ENCODE data around the gene SMAD6.

SMAD6 gene

DNA sequence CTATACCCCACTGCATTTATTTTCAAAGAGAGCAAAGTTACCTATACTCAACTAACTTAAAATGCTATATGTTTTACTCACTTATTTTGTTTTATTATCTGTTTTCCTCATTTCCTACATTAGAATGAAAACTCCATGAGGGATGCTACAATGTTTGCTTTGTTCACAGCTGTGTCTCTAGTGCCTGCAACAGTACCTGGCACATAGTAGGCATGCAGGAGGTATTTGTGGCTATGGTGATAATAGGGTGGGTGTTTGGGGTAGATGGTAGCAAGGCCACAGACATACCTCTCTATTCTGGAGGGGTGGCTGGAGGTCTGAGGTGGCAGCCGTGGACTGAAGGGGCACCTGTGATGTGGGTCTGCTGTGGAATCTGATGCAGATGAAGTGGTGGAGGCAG is 24.7 kb upstream of the SMAD6 start:
- TF ChIP-seq, protein P1, sequence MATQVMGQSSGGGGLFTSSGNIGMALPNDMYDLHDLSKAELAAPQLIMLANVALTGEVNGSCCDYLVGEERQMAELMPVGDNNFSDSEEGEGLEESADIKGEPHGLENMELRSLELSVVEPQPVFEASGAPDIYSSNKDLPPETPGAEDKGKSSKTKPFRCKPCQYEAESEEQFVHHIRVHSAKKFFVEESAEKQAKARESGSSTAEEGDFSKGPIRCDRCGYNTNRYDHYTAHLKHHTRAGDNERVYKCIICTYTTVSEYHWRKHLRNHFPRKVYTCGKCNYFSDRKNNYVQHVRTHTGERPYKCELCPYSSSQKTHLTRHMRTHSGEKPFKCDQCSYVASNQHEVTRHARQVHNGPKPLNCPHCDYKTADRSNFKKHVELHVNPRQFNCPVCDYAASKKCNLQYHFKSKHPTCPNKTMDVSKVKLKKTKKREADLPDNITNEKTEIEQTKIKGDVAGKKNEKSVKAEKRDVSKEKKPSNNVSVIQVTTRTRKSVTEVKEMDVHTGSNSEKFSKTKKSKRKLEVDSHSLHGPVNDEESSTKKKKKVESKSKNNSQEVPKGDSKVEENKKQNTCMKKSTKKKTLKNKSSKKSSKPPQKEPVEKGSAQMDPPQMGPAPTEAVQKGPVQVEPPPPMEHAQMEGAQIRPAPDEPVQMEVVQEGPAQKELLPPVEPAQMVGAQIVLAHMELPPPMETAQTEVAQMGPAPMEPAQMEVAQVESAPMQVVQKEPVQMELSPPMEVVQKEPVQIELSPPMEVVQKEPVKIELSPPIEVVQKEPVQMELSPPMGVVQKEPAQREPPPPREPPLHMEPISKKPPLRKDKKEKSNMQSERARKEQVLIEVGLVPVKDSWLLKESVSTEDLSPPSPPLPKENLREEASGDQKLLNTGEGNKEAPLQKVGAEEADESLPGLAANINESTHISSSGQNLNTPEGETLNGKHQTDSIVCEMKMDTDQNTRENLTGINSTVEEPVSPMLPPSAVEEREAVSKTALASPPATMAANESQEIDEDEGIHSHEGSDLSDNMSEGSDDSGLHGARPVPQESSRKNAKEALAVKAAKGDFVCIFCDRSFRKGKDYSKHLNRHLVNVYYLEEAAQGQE (IDR thresholded peaks at IDR 0.05; ENCODE audit: insufficient read depth in 1 of 2, low read depth in 2 of 2, low read length in 2 of 2): no peak
- TF ChIP-seq FOXP2 (optimal IDR thresholded peaks at IDR 0.05; ENCODE audit: borderline replicate concordance, extremely low read depth, extremely low read length, insufficient read depth): no peak

DNA sequence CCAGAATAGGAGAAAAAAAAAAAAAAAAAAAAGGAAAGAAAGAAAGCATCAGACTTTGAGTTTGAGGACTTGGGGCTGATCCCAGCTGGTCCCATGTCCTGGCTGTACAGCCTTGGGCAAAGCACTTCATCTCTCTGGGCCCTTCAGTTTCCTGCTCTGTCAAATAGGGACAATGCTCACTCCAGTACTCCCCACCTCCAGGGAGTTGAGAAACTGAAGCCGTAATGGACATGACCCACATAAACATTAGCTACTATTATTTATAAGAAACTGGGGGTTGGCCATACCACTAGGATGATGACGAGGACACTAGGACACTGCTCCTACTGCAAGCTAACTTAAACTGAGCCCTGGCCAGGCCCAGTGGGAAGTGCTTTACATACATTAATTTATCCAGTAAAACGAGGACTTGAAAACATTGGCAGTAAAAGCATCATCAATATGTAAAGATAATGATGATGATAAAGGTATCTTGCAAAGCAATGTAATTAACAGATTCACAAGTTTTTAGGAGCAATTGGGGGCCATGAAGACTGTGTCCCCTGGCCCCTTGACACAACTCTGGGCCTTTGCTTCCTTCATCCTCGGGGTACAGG is 22.9 kb upstream of the SMAD6 start:
- TF ChIP-seq POLR2AphosphoS5 (IDR thresholded peaks at IDR 0.05; ENCODE audit: low read depth, low read length): no peak
- TF ChIP-seq, protein P1 (IDR thresholded peaks at IDR 0.05; ENCODE audit: insufficient read depth in 1 of 2, low read depth in 2 of 2, low read length in 2 of 2): no peak
- no peak for TF ChIP-seq FOXP2 (optimal IDR thresholded peaks at IDR 0.05; ENCODE audit: borderline replicate concordance, extremely low read depth, extremely low read length, insufficient read depth)
- TF ChIP-seq SIN3A (IDR thresholded peaks at IDR 0.05; ENCODE audit: borderline replicate concordance, insufficient read depth, low read length): no peak
- TF ChIP-seq TAF1 (IDR thresholded peaks at IDR 0.05; ENCODE audit: borderline replicate concordance, insufficient read depth, low read length): no peak

DNA sequence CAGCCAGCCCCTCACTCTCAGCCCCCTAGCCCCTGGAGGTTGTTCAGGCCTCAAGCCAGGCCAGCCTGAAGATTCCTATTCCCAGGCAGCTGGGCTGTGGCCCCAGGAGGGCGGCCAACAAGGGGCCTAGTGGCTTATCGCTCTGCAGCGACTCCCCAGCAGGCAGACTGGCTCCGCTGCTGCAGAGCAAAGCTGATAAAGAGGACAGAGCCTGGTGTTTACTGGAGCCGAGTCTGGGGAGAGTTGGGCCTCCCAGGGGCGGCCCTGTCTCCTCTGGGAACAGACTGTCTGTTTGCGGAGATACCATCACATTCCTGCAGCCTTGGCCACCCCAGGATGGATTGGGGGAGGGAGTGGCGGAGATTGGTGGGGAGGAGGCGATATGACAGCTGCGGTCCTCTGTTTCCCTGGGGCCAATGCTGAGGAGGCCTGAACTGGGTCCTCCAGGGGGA is 22.4 kb upstream of the SMAD6 start:
- TF ChIP-seq POLR2AphosphoS5 (IDR thresholded peaks at IDR 0.05; ENCODE audit: low read depth, low read length) (no peak), FOXP2 (optimal IDR thresholded peaks at IDR 0.05; ENCODE audit: borderline replicate concordance, extremely low read depth, extremely low read length, insufficient read depth) (no peak), SIN3A (IDR thresholded peaks at IDR 0.05; ENCODE audit: borderline replicate concordance, insufficient read depth, low read length) (no peak), TAF1 (IDR thresholded peaks at IDR 0.05; ENCODE audit: borderline replicate concordance, insufficient read depth, low read length) (no peak)
- TF ChIP-seq, protein P1 (IDR thresholded peaks at IDR 0.05; ENCODE audit: insufficient read depth in 1 of 2, low read depth in 2 of 2, low read length in 2 of 2): no peak

DNA sequence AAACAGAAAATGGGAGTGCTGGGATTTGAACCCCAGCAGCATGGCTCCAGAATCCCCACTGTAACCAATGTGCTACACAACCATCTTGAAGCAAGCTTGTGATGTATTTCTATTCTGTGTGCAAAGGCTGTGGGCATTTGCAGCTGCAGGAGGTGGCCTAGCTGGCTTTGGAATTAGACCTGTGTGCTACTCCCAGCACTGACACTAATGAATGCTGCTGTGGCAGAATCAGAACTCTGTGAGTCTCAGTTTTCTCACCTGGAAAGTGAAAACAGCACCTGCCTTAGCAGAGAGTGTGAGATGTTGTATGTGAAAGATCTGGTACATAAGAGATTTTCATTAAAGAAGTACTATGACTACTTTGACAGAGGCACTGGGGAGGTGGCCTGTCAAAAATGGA is 21.5 kb upstream of the SMAD6 start:
- TF ChIP-seq, protein P1 (IDR thresholded peaks at IDR 0.05; ENCODE audit: insufficient read depth in 1 of 2, low read depth in 2 of 2, low read length in 2 of 2): no peak
- TF ChIP-seq POLR2AphosphoS5 (IDR thresholded peaks at IDR 0.05; ENCODE audit: low read depth, low read length) (no peak), TAF1 (IDR thresholded peaks at IDR 0.05; ENCODE audit: borderline replicate concordance, insufficient read depth, low read length) (no peak), SIN3A (IDR thresholded peaks at IDR 0.05; ENCODE audit: borderline replicate concordance, insufficient read depth, low read length) (no peak), FOXP2 (optimal IDR thresholded peaks at IDR 0.05; ENCODE audit: borderline replicate concordance, extremely low read depth, extremely low read length, insufficient read depth) (no peak)

DNA sequence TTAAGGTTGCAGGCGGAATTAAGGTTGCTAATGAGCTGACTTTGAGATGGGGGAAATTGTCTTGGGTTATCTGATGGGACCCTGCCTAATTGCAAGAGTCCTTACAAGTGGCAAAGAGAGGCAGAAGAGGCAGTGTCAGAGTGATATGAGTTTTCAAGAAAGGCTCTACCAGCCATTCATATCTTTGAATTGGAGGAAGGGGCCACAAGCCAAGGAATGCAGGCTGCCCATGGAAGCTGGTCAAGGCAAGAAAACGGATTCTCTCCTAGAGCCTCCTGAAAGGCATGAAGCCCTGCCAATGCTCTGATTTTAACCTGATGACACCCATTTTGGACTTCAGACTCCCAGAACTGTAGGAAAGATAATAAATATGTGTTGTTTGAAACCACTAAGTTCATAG is 20.6 kb upstream of the SMAD6 start:
- TF ChIP-seq FOXP2 (optimal IDR thresholded peaks at IDR 0.05; ENCODE audit: borderline replicate concordance, extremely low read depth, extremely low read length, insufficient read depth) (no peak), SIN3A (IDR thresholded peaks at IDR 0.05; ENCODE audit: borderline replicate concordance, insufficient read depth, low read length) (no peak), POLR2AphosphoS5 (IDR thresholded peaks at IDR 0.05; ENCODE audit: low read depth, low read length) (no peak), TAF1 (IDR thresholded peaks at IDR 0.05; ENCODE audit: borderline replicate concordance, insufficient read depth, low read length) (no peak)
- TF ChIP-seq, protein P1 (IDR thresholded peaks at IDR 0.05; ENCODE audit: insufficient read depth in 1 of 2, low read depth in 2 of 2, low read length in 2 of 2): no peak

Measured in PFSK-1 (cell line).